ENCODE measurements around the gene CA5A. TPM values are rescaled to one million over a fixed set of nuclear protein-coding genes. Genes with fewer than 3 reads are reported as not detected.

The CA5A gene
- total and polyA plus RNA-seq, 7 donors: not detected

DNA sequence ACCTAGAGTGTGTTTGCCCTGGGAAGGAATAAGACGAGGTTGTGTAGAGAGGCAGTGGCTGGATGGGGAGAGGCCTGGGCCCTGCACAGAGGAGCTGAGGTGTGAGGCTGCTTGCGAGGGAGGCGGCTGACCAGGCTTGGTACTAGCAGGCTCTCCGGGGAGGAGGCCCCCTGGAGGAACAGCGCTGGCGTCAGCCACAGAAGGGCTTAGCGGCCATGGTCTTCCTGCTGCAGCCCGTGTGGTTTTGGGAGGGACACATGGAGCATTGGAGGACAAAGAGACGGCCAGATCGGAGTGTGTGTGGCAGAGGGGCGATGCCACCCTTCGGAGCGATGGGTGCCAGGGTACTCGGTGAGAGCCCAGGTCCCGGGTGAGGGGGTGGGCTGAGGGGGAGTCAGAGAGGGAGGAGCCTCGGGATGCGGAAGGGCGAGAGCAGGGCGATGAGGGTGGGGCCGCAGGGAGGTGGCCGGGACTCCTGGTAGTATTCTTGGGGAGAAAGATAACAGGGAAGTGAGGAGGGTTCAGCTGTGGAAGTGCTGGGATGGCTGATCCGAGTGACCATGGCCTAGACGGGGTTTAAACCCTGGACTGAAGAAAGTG, 23.2 kb upstream of the CA5A start:
- H3K27ac ChIP-seq: no peak overlapping the region
- peaks cover 0 to 27% (median 12%) of the 10 kb centered on the region in 4 donors for H3K4me1 ChIP-seq
- H3K4me3 ChIP-seq: no peak overlapping the region
- intact Hi-C loops (cut with DNase I): loop anchor here (10.0 kb wide), 2 partner anchors 495 to 1255 kb away; partner anchors contain the start of genes ZFPM1 and ZNF778
- H3K27me3 ChIP-seq: no peaks in the 10 kb centered on the region
- 70 to 86% methylated on average over 23 of the region's 23 CpGs for WGBS, 2 donors
- TF ChIP-seq, protein P1, sequence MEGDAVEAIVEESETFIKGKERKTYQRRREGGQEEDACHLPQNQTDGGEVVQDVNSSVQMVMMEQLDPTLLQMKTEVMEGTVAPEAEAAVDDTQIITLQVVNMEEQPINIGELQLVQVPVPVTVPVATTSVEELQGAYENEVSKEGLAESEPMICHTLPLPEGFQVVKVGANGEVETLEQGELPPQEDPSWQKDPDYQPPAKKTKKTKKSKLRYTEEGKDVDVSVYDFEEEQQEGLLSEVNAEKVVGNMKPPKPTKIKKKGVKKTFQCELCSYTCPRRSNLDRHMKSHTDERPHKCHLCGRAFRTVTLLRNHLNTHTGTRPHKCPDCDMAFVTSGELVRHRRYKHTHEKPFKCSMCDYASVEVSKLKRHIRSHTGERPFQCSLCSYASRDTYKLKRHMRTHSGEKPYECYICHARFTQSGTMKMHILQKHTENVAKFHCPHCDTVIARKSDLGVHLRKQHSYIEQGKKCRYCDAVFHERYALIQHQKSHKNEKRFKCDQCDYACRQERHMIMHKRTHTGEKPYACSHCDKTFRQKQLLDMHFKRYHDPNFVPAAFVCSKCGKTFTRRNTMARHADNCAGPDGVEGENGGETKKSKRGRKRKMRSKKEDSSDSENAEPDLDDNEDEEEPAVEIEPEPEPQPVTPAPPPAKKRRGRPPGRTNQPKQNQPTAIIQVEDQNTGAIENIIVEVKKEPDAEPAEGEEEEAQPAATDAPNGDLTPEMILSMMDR (IDR thresholded peaks at IDR 0.05): no peak
- TF ChIP-seq POLR2AphosphoS5 (IDR thresholded peaks at IDR 0.05): no peak
- no peak for TF ChIP-seq POLR2A (IDR thresholded peaks at IDR 0.05)
- no peak for TF ChIP-seq EP300 (IDR thresholded peaks at IDR 0.05)
- DNase-seq: no peak
- H3K36me3 ChIP-seq: peaks cover 0 to 7% (median 0%) of the 10 kb centered on the region in 4 donors
- H3K9me3 ChIP-seq: no peaks in the 10 kb centered on the region

DNA sequence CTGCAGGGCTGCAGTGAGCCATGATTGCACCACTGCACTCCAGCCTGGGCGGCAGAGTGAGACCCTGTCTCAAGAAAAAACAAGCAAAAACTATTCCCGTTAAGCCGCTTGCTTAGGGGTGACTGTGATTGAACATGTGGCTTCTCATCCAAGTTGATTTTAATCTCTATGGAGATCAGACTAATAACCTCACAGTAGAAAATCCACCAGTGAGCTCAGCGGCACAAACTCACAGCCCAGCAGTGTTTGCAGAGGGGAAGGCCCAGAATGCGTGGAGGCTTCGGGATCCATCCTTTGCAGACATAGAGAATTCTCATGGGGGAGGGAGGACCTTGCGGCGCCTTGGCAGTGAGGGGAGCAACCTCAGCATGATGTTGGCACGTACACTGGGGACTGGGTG, 22.3 kb upstream of the CA5A start:
- Histone ChIP-seq H3K27ac (no peak overlapping the region), H3K4me3 (no peak overlapping the region), H3K9me3 (no peaks in the 10 kb centered on the region), H3K27me3 (no peaks in the 10 kb centered on the region), H3K36me3 (peaks cover 0 to 7% (median 0%) of the 10 kb centered on the region in 4 donors), H3K4me1 (peaks cover 0 to 35% (median 14%) of the 10 kb centered on the region in 4 donors)
- TF ChIP-seq POLR2AphosphoS5 (IDR thresholded peaks at IDR 0.05): no peak
- no peak for TF ChIP-seq EP300 (IDR thresholded peaks at IDR 0.05)
- TF ChIP-seq, protein P1 (IDR thresholded peaks at IDR 0.05): no peak
- TF ChIP-seq POLR2A (IDR thresholded peaks at IDR 0.05): no peak
- WGBS, 2 donors: 95 to 96% methylated on average over 9 of the region's 9 CpGs
- DNase-seq: no peak
- intact Hi-C loops (cut with DNase I): loop anchor here (10.0 kb wide), 2 partner anchors 496 to 1256 kb away; partner anchors contain the start of genes ZFPM1 and ZNF778

DNA sequence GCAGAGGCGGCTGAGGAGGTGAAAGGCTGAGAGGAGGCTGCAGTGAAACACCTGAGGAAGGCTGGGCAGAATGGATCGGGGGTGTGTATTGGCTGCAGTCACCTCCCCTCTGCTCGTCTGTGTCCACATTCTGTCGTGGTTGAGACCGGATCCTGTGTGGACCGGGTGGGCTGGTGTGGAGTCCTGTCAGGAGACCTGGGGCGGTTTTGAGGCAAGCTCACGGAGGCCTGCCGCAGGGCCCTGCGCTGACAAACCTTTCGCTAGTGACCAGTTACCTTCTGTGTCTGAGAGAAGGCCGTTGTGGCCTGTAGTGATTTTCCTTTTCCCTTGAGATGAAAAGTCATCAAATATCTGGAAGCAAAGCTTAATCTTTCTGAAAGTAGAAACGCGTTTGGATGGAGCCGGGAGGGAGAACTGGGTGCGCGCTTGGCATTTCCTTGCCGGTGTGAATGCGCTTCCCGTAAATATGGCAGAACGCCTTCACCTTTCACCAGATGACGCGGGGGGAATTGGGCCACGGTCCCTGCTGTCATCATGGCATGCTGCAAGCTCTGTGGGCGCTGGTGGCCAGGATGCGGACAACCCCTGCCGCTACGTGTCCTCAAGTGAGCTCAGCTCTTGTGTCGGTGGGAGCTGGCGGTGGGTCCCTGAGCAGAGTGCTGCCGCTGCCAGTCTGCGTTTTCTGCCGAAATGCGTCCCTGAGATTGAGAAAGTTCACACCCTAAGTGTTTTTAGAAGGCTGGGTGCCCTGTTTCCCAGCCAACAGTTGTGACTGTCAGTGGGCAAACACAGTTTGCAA, 21.2 kb upstream of the CA5A start:
- intact Hi-C loops (cut with DNase I): loop anchor here (10.0 kb wide), 2 partner anchors 497 to 1257 kb away; partner anchors contain the start of genes ZFPM1 and ZNF778
- Histone ChIP-seq H3K27me3 (no peaks in the 10 kb centered on the region), H3K36me3 (peaks cover 0 to 7% (median 0%) of the 10 kb centered on the region in 4 donors), H3K4me3 (no peak overlapping the region), H3K4me1 (peaks cover 0 to 46% (median 21%) of the 10 kb centered on the region in 4 donors), H3K9me3 (no peaks in the 10 kb centered on the region), H3K27ac (no peak overlapping the region)
- no peak for DNase-seq
- TF ChIP-seq POLR2AphosphoS5 (IDR thresholded peaks at IDR 0.05) (no peak), POLR2A (IDR thresholded peaks at IDR 0.05) (no peak), EP300 (IDR thresholded peaks at IDR 0.05) (no peak)
- 94% methylated on average over 34 of the region's 34 CpGs for WGBS, 2 donors

DNA sequence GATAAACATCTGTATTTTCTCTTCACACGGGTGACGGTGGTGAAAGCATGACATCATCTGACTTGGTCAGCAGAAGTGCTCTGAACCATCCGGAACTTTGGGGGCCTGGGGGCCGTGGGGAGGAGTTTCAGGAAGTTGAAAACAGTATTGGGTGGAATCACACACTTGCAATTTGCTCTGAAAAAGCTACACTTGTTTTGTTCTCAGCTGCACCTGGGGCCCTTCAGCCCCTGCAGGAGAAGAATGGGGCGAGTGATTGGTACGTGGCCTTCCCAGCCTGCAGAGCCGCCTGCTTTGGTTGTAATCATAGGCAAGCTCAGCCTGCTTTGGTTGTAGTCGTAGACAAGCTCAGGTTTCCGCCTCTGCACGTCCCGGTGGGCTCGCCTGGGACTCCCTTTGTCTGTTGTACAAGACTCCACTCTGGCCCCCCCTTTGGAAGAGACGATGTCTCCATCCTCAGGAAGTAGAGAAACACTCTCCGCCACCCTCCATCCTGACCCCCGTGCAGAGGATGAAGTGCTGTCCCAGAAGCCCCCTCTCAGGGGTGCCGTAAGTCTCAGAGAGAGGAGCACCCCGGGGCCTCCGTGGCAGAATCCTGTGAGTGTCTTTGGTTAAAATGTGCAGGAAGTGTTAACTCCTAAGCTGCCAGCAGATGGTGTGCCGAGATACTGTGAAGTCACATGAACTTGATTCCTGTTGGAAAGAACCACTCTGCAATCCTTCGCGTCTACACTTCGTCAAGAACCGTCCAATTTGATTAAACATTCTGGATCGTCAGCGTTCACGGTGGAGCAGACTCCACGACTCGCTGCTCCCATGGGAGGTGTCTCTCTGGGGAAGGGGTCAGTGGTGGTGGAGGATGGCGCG, 20.3 kb upstream of the CA5A start:
- H3K4me3 ChIP-seq: peak overlapping the region in 2 of 4 donors; percentile 1 to 9

More for the DNA sequence above, 20.3 kb upstream of the CA5A start:
- DNase-seq: no peak
- no peaks in the 10 kb centered on the region for H3K9me3 ChIP-seq
- no peaks in the 10 kb centered on the region for H3K27me3 ChIP-seq
- peak overlapping the region in 2 of 4 donors; percentile 31 to 94 for H3K27ac ChIP-seq
- H3K36me3 ChIP-seq: peaks cover 0 to 7% (median 0%) of the 10 kb centered on the region in 4 donors
- TF ChIP-seq, protein P1 (IDR thresholded peaks at IDR 0.05): no peak
- TF ChIP-seq POLR2A (IDR thresholded peaks at IDR 0.05) (no peak), POLR2AphosphoS5 (IDR thresholded peaks at IDR 0.05) (peak in 2 of 4 donors; percentile 14 to 54), EP300 (IDR thresholded peaks at IDR 0.05) (no peak)
- H3K4me1 ChIP-seq: peaks cover 0 to 53% (median 28%) of the 10 kb centered on the region in 4 donors
- intact Hi-C loops (cut with DNase I): loop anchor here (10.0 kb wide), 2 partner anchors 498 to 1258 kb away; partner anchors contain the start of genes ZFPM1 and ZNF778
- 39 to 71% methylated on average over 30 of the region's 30 CpGs for WGBS, 2 donors

Data from sigmoid colon (tissue), 7 donors.